Measurements from ENCODE around the gene CLIC1.
"Not testable (repeated sequence)": the region's sequence is repeated elsewhere in the genome, so short reads cannot be mapped to it uniquely, and the experiment has no call there.

Gene CLIC1

GRCh38 chr6:31710523-31711219 is 25.7 kb downstream of the CLIC1 start:
- TF ChIP-seq CTCF (conservative IDR thresholded peaks at IDR 0.05; ENCODE audit: low read depth, low read length), result no peak
- H4K20me1 ChIP-seq (ENCODE audit: insufficient read depth), result no peaks in the 10 kb centered on the region
- peaks cover 7% of the 10 kb centered on the region for H3K4me1 ChIP-seq (ENCODE audit: low read depth, poor library complexity, severe bottlenecking)
- H3K27ac ChIP-seq, result no peak overlapping the region
- H3K9ac ChIP-seq, result no peak overlapping the region
- no peak overlapping the region for H3K4me3 ChIP-seq (IDR thresholded peaks at IDR 0.05; ENCODE audit: insufficient read depth, low read depth, low read length)
- H3K79me2 ChIP-seq (ENCODE audit: insufficient read depth, low read depth), result no peaks in the 10 kb centered on the region
- H3K27me3 ChIP-seq (ENCODE audit: insufficient read depth, low read depth), result 0 out of 2 replicates have a peak, but pooled peaks cover 2% of the 10 kb centered on the region
- H3K36me3 ChIP-seq (ENCODE audit: insufficient read depth), result no peaks in the 10 kb centered on the region
- H2AFZ ChIP-seq (ENCODE audit: low read depth), result no peak overlapping the region
- no peak overlapping the region for H3K4me2 ChIP-seq

GRCh38 chr6:31709157-31709556 is 27.2 kb downstream of the CLIC1 start:
- H3K4me2 ChIP-seq; H2AFZ ChIP-seq (ENCODE audit: low read depth); H3K4me1 ChIP-seq (ENCODE audit: low read depth, poor library complexity, severe bottlenecking); H3K9ac ChIP-seq; H3K27me3 ChIP-seq (ENCODE audit: insufficient read depth, low read depth); H3K36me3 ChIP-seq (ENCODE audit: insufficient read depth); H4K20me1 ChIP-seq (ENCODE audit: insufficient read depth); H3K27ac ChIP-seq; H3K4me3 ChIP-seq (IDR thresholded peaks at IDR 0.05; ENCODE audit: insufficient read depth, low read depth, low read length); H3K79me2 ChIP-seq (ENCODE audit: insufficient read depth, low read depth): not testable (repeated sequence)

- Histone ChIP-seq H2AFZ (ENCODE audit: low read depth) (no peak overlapping the region), H3K9ac (no peak overlapping the region), H4K20me1 (ENCODE audit: insufficient read depth) (no peaks in the 10 kb centered on the region), H3K27ac (no peak overlapping the region), H3K36me3 (ENCODE audit: insufficient read depth) (no peaks in the 10 kb centered on the region), H3K27me3 (ENCODE audit: insufficient read depth, low read depth) (0 out of 2 replicates have a peak, but pooled peaks cover 2% of the 10 kb centered on the region), H3K4me3 (IDR thresholded peaks at IDR 0.05; ENCODE audit: insufficient read depth, low read depth, low read length) (no peak overlapping the region), H3K4me2 (no peak overlapping the region), H3K4me1 (ENCODE audit: low read depth, poor library complexity, severe bottlenecking) (peaks cover 13% of the 10 kb centered on the region), H3K79me2 (ENCODE audit: insufficient read depth, low read depth) (no peaks in the 10 kb centered on the region)
- no peak for TF ChIP-seq CTCF (conservative IDR thresholded peaks at IDR 0.05; ENCODE audit: low read depth, low read length)
Measured at GRCh38 chr6:31708224-31708623, 28.1 kb downstream of the CLIC1 start.

DNA sequence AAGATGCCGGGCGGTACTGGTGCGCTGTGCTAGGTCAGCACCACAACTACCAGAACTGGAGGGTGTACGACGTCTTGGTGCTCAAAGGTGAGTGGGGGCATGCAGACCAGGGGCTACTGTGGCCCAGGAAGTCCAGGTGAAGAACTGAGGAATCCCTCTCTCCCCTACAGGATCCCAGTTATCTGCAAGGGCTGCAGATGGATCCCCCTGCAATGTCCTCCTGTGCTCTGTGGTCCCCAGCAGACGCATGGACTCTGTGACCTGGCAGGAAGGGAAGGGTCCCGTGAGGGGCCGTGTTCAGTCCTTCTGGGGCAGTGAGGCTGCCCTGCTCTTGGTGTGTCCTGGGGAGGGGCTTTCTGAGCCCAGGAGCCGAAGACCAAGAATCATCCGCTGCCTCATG is 28.6 kb downstream of the CLIC1 start:
- no peak overlapping the region for H3K4me2 ChIP-seq
- 0 out of 2 replicates have a peak, but pooled peaks cover under 1% of the 10 kb centered on the region for H3K79me2 ChIP-seq (ENCODE audit: insufficient read depth, low read depth)
- no peak overlapping the region for H3K27ac ChIP-seq
- no peak overlapping the region for H3K4me3 ChIP-seq (IDR thresholded peaks at IDR 0.05; ENCODE audit: insufficient read depth, low read depth, low read length)
- H3K4me1 ChIP-seq (ENCODE audit: low read depth, poor library complexity, severe bottlenecking), result peaks cover 13% of the 10 kb centered on the region
- H2AFZ ChIP-seq (ENCODE audit: low read depth), result no peak overlapping the region
- H4K20me1 ChIP-seq (ENCODE audit: insufficient read depth), result no peaks in the 10 kb centered on the region
- H3K36me3 ChIP-seq (ENCODE audit: insufficient read depth), result no peaks in the 10 kb centered on the region
- H3K27me3 ChIP-seq (ENCODE audit: insufficient read depth, low read depth), result 0 out of 2 replicates have a peak, but pooled peaks cover 2% of the 10 kb centered on the region
- no peak overlapping the region for H3K9ac ChIP-seq
- TF ChIP-seq CTCF (conservative IDR thresholded peaks at IDR 0.05; ENCODE audit: low read depth, low read length), result no peak

GRCh38 chr6:31706599-31706998 is 29.7 kb downstream of the CLIC1 start, which contains the start of gene LY6G6F:
Gene LY6G6F (plus strand): TSS chr6:31706866. CDS start chr6:31706907, 41 bp downstream.
- Histone ChIP-seq H4K20me1 (ENCODE audit: insufficient read depth) (no peaks in the 10 kb centered on the region), H3K9ac (no peak within 1 kb of the TSS), H3K4me1 (ENCODE audit: low read depth, poor library complexity, severe bottlenecking) (peaks cover 17% of the 10 kb centered on the region), H3K4me2 (no peak within 1 kb of the TSS), H3K36me3 (ENCODE audit: insufficient read depth) (no peaks in the 10 kb centered on the region), H3K27ac (no peak within 1 kb of the TSS), H2AFZ (ENCODE audit: low read depth) (no peak within 1 kb of the TSS), H3K27me3 (ENCODE audit: insufficient read depth, low read depth) (0 out of 2 replicates have a peak, but pooled peaks cover 2% of the 10 kb centered on the region), H3K4me3 (IDR thresholded peaks at IDR 0.05; ENCODE audit: insufficient read depth, low read depth, low read length) (no peak within 1 kb of the TSS), H3K79me2 (ENCODE audit: insufficient read depth, low read depth) (0 out of 2 replicates have a peak, but pooled peaks cover 11% of the 10 kb centered on the region)
- no peak for TF ChIP-seq CTCF (conservative IDR thresholded peaks at IDR 0.05; ENCODE audit: low read depth, low read length)
